ENCODE results near the gene PRKG1. TPM values are rescaled to one million over a fixed set of nuclear protein-coding genes. Genes with fewer than 3 reads are reported as not detected.

PRKG1 gene
- total RNA-seq (2012; rRNA removed): 9.2 and 12.7 TPM in 2 replicates

DNA sequence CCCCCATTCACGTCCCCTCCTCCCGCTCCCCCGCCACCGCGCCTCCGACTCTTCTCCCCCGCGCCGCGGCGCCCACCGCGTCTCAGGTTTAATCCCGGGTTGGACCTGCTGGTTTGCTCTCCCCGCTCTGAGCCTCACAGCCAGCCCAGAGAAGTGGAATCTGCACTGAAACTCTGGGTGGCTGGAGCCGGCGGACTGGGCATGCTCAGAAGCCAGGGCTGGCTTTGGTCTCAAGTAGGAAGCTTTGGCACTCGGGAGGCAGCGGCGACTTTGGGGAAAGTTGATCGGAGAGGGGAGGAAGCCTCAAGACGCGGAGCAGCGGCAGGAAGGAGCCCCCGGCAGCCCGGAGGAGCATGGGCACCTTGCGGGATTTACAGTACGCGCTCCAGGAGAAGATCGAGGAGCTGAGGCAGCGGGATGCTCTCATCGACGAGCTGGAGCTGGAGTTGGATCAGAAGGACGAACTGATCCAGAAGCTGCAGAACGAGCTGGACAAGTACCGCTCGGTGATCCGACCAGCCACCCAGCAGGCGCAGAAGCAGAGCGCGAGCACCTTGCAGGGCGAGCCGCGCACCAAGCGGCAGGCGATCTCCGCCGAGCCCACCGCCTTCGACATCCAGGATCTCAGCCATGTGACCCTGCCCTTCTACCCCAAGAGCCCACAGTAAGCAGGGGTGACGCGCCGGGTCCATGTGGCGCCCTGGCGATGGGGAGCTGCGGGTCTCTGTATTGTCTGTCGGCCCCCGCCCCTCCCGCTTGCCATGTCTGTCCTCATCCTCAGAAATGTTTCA, at the start of gene PRKG1:
PRKG1 (plus strand) TSS at position 250 of the 791 bp plus-strand sequence.
- H3K9me3 ChIP-seq (replicated peaks; ENCODE audit: low read length): no peaks in the 10 kb centered on the region
- H3K4me1 ChIP-seq (ENCODE audit: control insufficient read depth, insufficient read depth, low read length): peaks cover 5% of the 10 kb centered on the region
- no peaks in the 10 kb centered on the region for H3K36me3 ChIP-seq (ENCODE audit: insufficient read depth, low read length)
- peak within 1 kb of the TSS; percentile 78 for H3K4me3 ChIP-seq (ENCODE audit: low read length)
- H3K27me3 ChIP-seq (ENCODE audit: control insufficient read depth, insufficient read depth, low read length): peaks cover 22% of the 10 kb centered on the region
- peak within 1 kb of the TSS; percentile 95 for H3K4me2 ChIP-seq (ENCODE audit: low read length)
- peak within 1 kb of the TSS; percentile 47 for H3K9ac ChIP-seq (ENCODE audit: low read depth, low read length)

GRCh38 chr10:51028420-51028819, 45.9 kb upstream of the PRKG1 start:
- Histone ChIP-seq H3K4me2 (ENCODE audit: low read length) (no peak overlapping the region), H3K4me3 (ENCODE audit: low read length) (no peak overlapping the region), H3K36me3 (ENCODE audit: insufficient read depth, low read length) (no peaks in the 10 kb centered on the region), H3K9me3 (replicated peaks; ENCODE audit: low read length) (no peaks in the 10 kb centered on the region), H3K27me3 (ENCODE audit: control insufficient read depth, insufficient read depth, low read length) (no peaks in the 10 kb centered on the region), H3K4me1 (ENCODE audit: control insufficient read depth, insufficient read depth, low read length) (peaks cover 4% of the 10 kb centered on the region), H3K9ac (ENCODE audit: low read depth, low read length) (no peak overlapping the region)

DNA sequence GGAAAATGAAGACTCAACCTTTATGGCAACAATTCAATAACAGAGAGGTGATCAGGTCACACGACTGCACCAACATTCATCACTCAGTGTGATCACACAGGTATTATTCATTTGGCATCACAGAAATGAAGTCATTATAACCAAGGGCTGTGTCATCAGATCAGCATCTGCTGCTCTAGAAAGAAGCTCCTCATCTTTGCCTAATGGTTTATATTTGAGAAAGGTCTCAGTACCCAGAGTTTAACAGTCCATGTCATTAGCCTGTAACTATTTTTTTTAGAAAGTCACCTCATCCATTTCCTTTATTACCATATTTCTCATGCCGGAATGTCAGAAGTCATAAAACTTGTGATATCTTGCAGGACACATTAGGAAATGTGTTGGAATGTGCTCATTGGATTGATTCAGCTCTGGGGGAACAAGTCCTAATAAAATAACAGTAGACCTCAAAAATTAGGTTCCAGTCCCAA, 45.1 kb upstream of the PRKG1 start:
- Histone ChIP-seq H3K36me3 (ENCODE audit: insufficient read depth, low read length) (no peaks in the 10 kb centered on the region), H3K4me2 (ENCODE audit: low read length) (no peak overlapping the region)

DNA sequence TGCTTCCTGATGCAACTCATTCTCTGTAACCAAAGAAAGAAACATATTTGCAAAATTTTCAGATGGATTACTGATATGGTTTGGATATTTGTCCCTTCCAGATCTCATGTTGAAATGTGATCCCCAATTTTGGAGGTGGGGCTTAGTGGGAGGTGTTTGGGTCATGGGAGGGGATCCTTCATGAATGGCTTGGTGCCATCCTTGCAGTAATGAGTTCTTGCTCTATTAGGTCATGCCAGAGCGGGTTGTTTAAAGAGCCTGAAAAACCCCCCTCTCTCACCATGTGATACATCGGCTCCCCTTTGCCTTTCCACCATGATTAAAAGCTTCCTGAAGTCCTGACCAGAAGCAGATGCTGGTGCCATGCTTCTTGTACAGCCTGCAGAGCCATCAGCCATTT, 43.8 kb upstream of the PRKG1 start:
- no peaks in the 10 kb centered on the region for H3K9me3 ChIP-seq (replicated peaks; ENCODE audit: low read length)
- no peak overlapping the region for H3K4me3 ChIP-seq (ENCODE audit: low read length)
- no peaks in the 10 kb centered on the region for H3K27me3 ChIP-seq (ENCODE audit: control insufficient read depth, insufficient read depth, low read length)
- no peak overlapping the region for H3K4me2 ChIP-seq (ENCODE audit: low read length)
- H3K36me3 ChIP-seq (ENCODE audit: insufficient read depth, low read length): no peaks in the 10 kb centered on the region
- no peak overlapping the region for H3K9ac ChIP-seq (ENCODE audit: low read depth, low read length)
- H3K4me1 ChIP-seq (ENCODE audit: control insufficient read depth, insufficient read depth, low read length): peaks cover 4% of the 10 kb centered on the region

More for the DNA sequence above, 45.1 kb upstream of the PRKG1 start:
- Histone ChIP-seq H3K9me3 (replicated peaks; ENCODE audit: low read length) (no peaks in the 10 kb centered on the region), H3K4me3 (ENCODE audit: low read length) (no peak overlapping the region), H3K9ac (ENCODE audit: low read depth, low read length) (no peak overlapping the region), H3K27me3 (ENCODE audit: control insufficient read depth, insufficient read depth, low read length) (no peaks in the 10 kb centered on the region), H3K4me1 (ENCODE audit: control insufficient read depth, insufficient read depth, low read length) (peaks cover 4% of the 10 kb centered on the region)

GRCh38 chr10:51031950-51032349, 42.3 kb upstream of the PRKG1 start:
- H3K9ac ChIP-seq (ENCODE audit: low read depth, low read length): no peak overlapping the region
- H3K9me3 ChIP-seq (replicated peaks; ENCODE audit: low read length): no peaks in the 10 kb centered on the region
- H3K4me1 ChIP-seq (ENCODE audit: control insufficient read depth, insufficient read depth, low read length): peaks cover 4% of the 10 kb centered on the region
- no peak overlapping the region for H3K4me3 ChIP-seq (ENCODE audit: low read length)
- no peaks in the 10 kb centered on the region for H3K36me3 ChIP-seq (ENCODE audit: insufficient read depth, low read length)
- H3K4me2 ChIP-seq (ENCODE audit: low read length): no peak overlapping the region
- H3K27me3 ChIP-seq (ENCODE audit: control insufficient read depth, insufficient read depth, low read length): no peaks in the 10 kb centered on the region

DNA sequence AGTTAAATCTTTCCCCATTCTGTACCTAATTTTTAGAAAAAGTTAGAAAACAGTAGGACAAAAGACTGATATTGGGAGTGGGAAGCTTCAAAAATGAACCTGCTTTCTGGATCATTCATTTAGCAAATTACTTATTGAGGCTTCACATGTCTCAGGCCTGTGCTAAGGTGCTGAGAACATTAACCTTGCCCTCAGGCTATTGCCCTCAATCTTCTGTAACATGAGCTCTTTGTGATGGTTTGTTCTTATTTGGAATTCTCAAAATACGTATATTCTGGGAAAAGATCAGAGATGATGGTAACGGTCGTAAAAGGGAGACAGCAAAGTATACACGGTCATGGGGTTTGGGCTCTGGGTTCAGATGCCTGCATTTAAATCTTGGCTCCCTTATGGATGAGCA, 39.5 kb upstream of the PRKG1 start:
- H3K9ac ChIP-seq (ENCODE audit: low read depth, low read length): no peak overlapping the region
- H3K36me3 ChIP-seq (ENCODE audit: insufficient read depth, low read length): no peaks in the 10 kb centered on the region
- H3K27me3 ChIP-seq (ENCODE audit: control insufficient read depth, insufficient read depth, low read length): no peaks in the 10 kb centered on the region
- no peak overlapping the region for H3K4me3 ChIP-seq (ENCODE audit: low read length)
- no peak overlapping the region for H3K4me2 ChIP-seq (ENCODE audit: low read length)
- H3K4me1 ChIP-seq (ENCODE audit: control insufficient read depth, insufficient read depth, low read length): no peaks in the 10 kb centered on the region
- no peaks in the 10 kb centered on the region for H3K9me3 ChIP-seq (replicated peaks; ENCODE audit: low read length)

DNA sequence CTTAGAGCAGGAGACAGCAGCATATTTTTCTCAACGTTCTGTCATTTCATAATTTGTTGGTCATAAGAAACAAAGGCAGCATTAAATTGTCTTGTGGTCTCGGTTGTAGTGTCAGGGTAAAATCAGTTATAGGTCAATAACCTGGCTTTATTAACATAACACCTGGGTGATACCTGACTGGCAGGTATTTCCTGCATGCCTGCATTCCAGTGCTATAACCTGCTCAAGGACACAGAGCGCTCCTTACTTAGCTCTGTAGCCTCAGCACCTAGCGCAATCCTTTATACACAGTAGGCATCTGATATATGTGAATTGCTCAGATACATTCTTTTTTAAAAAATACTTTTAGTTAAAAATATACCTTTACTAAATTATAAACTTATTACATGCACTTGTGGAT, 38.9 kb upstream of the PRKG1 start:
- Histone ChIP-seq H3K9me3 (replicated peaks; ENCODE audit: low read length) (no peaks in the 10 kb centered on the region), H3K9ac (ENCODE audit: low read depth, low read length) (no peak overlapping the region), H3K4me2 (ENCODE audit: low read length) (no peak overlapping the region), H3K4me3 (ENCODE audit: low read length) (no peak overlapping the region), H3K27me3 (ENCODE audit: control insufficient read depth, insufficient read depth, low read length) (no peaks in the 10 kb centered on the region), H3K4me1 (ENCODE audit: control insufficient read depth, insufficient read depth, low read length) (no peaks in the 10 kb centered on the region), H3K36me3 (ENCODE audit: insufficient read depth, low read length) (no peaks in the 10 kb centered on the region)

DNA sequence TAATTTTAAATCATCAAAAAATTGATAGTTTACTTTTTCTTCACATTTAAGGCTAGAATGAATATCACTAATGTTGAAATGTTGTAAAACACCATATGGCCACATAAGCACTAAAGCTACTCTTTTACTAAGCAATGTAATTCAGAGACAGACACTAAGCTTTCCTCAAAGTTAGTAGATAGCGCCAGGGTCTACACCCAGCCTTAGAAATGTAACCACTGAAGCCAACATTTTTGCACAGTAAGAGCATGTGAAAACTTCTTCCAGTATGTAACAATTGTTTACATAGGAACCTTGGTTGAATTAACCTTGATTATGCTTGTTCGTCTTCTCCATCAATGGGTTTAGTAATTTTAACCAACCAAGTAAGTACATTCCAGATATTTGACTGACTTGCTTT, 28.4 kb upstream of the PRKG1 start:
- Histone ChIP-seq H3K36me3 (ENCODE audit: insufficient read depth, low read length) (no peaks in the 10 kb centered on the region), H3K4me1 (ENCODE audit: control insufficient read depth, insufficient read depth, low read length) (no peaks in the 10 kb centered on the region), H3K9ac (ENCODE audit: low read depth, low read length) (no peak overlapping the region), H3K27me3 (ENCODE audit: control insufficient read depth, insufficient read depth, low read length) (no peaks in the 10 kb centered on the region), H3K9me3 (replicated peaks; ENCODE audit: low read length) (no peaks in the 10 kb centered on the region), H3K4me3 (ENCODE audit: low read length) (no peak overlapping the region), H3K4me2 (ENCODE audit: low read length) (no peak overlapping the region)

DNA sequence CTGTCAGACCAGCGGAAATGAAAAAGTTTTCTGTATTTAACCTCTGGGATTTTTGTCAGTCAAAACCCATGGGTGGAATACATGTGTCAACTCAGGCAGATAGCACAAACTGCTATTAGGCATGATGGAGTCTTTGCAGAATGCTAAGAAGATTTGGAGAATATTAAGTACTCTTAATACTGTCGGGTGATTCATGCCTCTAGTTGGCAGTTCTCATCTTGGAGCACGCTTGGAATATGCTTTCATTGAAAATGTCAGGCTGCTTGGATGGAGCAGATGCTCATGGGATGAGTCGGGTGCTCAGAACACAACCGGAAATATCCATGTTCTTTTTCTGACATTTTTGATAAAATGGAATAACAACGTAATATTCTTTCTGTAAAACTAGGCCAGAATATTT, 27.6 kb upstream of the PRKG1 start:
- no peak overlapping the region for H3K4me2 ChIP-seq (ENCODE audit: low read length)
- H3K27me3 ChIP-seq (ENCODE audit: control insufficient read depth, insufficient read depth, low read length): no peaks in the 10 kb centered on the region
- no peaks in the 10 kb centered on the region for H3K36me3 ChIP-seq (ENCODE audit: insufficient read depth, low read length)

GRCh38 chr10:51047857-51048256, 26.4 kb upstream of the PRKG1 start:
- H3K9ac ChIP-seq (ENCODE audit: low read depth, low read length): no peak overlapping the region
- no peaks in the 10 kb centered on the region for H3K36me3 ChIP-seq (ENCODE audit: insufficient read depth, low read length)
- H3K4me3 ChIP-seq (ENCODE audit: low read length): no peak overlapping the region
- no peak overlapping the region for H3K4me2 ChIP-seq (ENCODE audit: low read length)
- H3K27me3 ChIP-seq (ENCODE audit: control insufficient read depth, insufficient read depth, low read length): no peaks in the 10 kb centered on the region
- H3K9me3 ChIP-seq (replicated peaks; ENCODE audit: low read length): no peaks in the 10 kb centered on the region
- H3K4me1 ChIP-seq (ENCODE audit: control insufficient read depth, insufficient read depth, low read length): no peaks in the 10 kb centered on the region

More for the DNA sequence above, 27.6 kb upstream of the PRKG1 start:
- H3K9me3 ChIP-seq (replicated peaks; ENCODE audit: low read length): no peaks in the 10 kb centered on the region
- no peak overlapping the region for H3K9ac ChIP-seq (ENCODE audit: low read depth, low read length)
- no peaks in the 10 kb centered on the region for H3K4me1 ChIP-seq (ENCODE audit: control insufficient read depth, insufficient read depth, low read length)
- no peak overlapping the region for H3K4me3 ChIP-seq (ENCODE audit: low read length)

DNA sequence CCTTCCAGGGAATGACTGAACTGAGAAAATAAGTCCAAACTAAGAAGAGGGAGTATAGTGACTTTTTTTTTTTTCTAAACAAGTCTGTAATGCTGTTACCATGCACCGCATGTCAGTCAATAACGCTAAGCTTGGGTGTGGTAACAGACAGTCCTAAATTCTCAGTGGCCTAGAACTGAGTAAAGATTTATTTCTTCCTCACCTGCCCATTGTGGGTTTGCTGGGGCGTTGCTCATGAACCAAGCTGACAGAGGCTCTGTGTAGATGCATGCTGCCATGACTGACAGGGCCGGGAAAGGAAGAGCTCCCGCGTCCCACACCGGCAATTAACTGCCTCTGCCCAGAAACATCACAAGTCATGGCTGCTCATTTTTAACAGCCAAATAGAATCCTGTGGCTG, 25.5 kb upstream of the PRKG1 start:
- Histone ChIP-seq H3K4me1 (ENCODE audit: control insufficient read depth, insufficient read depth, low read length) (no peaks in the 10 kb centered on the region), H3K36me3 (ENCODE audit: insufficient read depth, low read length) (no peaks in the 10 kb centered on the region), H3K4me2 (ENCODE audit: low read length) (no peak overlapping the region), H3K4me3 (ENCODE audit: low read length) (no peak overlapping the region), H3K9ac (ENCODE audit: low read depth, low read length) (no peak overlapping the region), H3K9me3 (replicated peaks; ENCODE audit: low read length) (no peaks in the 10 kb centered on the region), H3K27me3 (ENCODE audit: control insufficient read depth, insufficient read depth, low read length) (no peaks in the 10 kb centered on the region)

- Histone ChIP-seq H3K4me3 (ENCODE audit: low read length) (no peak overlapping the region), H3K9ac (ENCODE audit: low read depth, low read length) (no peak overlapping the region)
These were observed 22.1 kb upstream of the PRKG1 start for GRCh38 chr10:51052163-51052562.

More at GRCh38 chr10:51052163-51052562, 22.1 kb upstream of the PRKG1 start:
- no peaks in the 10 kb centered on the region for H3K9me3 ChIP-seq (replicated peaks; ENCODE audit: low read length)
- H3K4me2 ChIP-seq (ENCODE audit: low read length): no peak overlapping the region
- H3K36me3 ChIP-seq (ENCODE audit: insufficient read depth, low read length): no peaks in the 10 kb centered on the region
- no peaks in the 10 kb centered on the region for H3K27me3 ChIP-seq (ENCODE audit: control insufficient read depth, insufficient read depth, low read length)
- H3K4me1 ChIP-seq (ENCODE audit: control insufficient read depth, insufficient read depth, low read length): no peaks in the 10 kb centered on the region

All from skeletal muscle satellite cell (primary cell).